ENCODE results near the gene CYP2W1.
A peak's percentile ranks its signal among the peaks of the same experiment; 100 is the strongest.
"Not testable (repeated sequence)": the region's sequence is repeated elsewhere in the genome, so short reads cannot be mapped to it uniquely, and the experiment has no call there.

Gene CYP2W1

DNA sequence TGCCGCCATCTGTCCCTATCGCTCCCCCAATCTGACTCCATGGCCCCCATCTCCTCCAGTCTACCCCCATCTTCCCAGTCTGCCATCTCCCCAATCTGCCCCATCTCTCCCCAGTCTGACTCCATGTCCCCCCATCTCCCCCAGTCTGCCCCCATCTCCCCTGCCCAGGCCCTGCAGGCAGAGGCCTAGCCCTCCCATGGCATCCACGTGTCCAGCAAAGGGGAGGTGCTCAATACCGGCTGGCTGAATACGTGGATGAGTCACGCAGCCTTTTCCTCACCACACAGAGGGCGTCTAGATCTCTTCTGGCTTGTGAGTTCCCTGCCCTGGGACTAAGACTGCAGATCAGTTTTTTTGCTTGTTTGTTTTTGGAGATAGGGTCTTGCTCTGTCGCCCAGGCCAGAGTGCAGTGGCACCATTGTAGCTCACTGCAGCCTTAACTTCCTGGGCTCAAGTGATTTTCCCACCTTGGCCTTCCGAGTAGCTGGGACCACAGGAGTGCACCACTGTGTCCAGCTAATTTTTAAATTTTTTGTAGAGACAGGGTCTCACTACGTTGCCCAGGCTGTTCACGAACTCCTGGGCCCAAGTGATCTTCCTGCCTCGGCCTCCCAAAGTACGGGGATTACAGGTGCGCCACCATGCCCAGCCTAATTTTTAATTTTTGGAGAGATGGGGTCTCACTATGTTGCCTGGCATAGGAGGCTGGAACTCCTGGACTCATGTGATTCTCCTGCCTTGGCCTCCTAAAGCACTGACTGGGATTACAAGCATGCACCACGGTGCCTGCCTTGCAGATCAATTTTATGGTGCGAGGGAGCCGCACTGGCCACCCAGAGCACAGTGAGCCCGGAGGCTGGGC, 46.0 kb downstream of the CYP2W1 start:
- peak; percentile 85 for DNase-seq (ENCODE audit: low spot score)

DNA sequence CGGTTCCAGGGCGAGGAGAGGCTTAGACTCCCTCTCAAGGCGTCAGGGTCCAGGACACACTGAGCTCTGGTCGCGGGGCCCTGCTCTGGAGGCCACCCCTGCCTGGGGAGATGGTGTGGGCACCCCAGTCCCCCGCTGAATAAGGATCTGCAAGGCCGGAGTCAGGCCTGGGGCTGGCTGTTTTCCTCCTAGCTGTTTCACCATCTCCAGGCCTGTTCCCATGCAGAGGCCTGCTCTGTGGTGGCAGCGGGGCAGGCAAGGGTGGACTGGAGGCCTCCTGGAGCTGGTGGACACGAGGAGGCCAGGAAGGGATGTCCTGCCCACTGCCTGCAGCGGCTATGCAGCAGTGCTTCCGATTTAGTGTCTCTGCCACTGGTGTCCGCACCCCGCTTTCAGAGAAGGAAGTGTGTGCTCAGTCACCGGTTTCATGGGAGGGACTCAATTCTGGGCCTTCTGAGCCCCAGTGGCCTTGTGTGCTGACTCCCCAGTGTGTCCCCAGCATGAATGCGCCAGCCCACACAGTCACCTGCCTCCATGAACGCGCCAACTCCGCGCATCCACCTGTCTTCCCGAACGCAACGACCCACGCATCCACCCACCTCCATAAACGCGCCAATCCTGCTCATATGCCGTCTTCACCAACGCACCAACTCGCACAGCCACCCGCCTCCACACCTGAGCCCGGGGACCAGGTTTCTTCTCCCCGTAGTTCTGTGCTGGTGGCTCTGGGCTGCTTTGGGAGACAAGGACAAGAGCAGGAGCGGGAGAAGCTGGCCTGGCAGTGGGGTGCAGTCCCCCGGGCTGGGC, 46.9 kb downstream of the CYP2W1 start:
- DNase-seq (ENCODE audit: low spot score), result peak; percentile 44

DNA sequence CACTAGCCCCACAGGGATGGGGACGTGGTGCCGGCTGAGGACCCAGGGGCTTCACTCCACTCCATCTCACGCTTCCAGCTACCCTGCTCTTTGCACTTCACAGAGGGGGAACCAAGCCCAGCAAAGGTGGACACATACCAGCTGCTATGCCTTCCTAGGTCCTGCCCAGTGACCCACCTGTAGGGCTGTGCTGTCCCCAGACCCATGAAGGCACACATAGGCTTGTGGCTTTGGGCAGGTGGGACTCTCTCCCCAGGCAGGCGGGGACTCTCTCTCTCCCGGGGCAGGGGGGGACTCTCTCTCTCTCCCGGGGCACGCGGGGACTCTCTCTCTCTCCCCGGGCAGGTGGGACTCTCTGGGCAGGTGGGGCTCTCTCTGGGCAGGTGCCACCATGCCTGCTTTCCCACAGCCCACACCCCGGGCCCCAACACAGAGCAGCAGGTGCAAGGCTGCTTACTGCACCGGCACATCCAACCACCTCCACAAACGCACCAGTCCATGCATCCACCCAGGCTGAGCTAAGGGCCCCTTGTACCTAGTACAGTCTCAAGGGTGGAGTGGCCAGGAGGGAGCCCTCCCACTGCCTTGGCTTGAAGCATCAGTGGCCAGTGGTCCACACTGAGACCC, 47.6 kb downstream of the CYP2W1 start:
- DNase-seq (ENCODE audit: low spot score), result no peak

DNA sequence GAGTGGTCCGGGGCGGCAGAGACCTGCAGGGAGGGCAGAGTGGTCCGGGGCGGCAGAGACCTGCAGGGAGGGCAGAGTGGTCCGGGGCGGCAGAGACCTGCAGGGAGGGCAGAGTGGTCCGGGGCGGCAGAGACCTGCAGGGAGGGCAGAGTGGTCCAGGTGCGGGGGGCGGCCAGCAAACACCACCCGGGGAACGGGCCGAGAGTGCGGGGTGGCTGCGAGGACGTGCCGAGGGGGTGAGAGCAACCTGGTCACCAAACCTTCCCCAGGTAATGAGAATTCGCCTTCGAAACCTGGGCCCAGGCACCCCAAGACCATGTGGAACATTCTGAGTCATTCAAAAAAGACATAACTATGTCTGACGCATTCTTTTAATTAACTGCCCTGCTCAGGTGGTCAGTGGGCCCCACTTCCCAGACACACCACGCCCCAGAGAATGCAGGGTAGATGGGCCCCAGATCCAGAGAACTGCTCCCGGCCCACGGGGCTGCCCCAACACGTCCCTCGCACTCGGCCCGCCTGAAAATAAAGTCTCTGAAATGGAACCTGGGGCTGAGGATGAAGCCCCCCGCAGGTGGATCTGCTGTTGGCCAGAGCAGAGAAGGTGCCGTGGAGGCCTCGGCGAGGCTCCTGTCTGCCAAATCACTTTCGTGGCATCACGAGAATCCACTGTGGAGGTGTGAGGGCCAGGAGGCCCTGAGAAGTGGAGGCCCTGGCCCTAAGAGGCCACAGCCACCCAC, 48.9 kb downstream of the CYP2W1 start:
- no peak for DNase-seq (ENCODE audit: low spot score)

DNA sequence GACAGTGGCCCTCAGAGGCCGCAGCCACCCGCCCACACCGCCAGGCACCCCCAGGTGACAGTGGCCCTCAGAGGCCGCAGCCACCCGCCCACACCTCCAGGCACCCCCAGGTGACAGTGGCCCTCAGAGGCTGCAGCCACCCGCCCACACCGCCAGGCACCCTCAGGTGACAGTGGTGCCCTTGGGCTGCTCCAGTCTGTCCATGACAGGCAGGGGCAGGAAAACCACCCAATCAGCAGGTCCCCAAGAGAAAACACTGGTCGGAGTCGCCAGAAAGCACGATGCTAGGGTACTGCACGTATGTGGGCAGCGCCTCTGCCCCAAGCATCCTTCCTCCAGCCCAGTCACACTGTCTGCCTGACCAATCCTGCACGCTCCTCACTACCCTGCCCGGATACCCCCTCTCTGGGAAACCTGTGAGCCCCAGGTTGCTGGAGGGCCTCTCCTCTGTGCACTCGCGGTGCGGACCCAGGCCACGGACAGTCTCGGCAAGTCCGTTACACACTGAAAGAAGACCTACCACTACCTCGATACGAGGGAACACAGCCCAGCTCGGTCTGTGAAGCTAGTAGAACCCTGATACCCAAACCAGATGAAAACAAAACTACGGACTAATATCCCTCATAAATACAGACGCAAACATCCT, 49.7 kb downstream of the CYP2W1 start:
- DNase-seq (ENCODE audit: low spot score), result no peak

DNA sequence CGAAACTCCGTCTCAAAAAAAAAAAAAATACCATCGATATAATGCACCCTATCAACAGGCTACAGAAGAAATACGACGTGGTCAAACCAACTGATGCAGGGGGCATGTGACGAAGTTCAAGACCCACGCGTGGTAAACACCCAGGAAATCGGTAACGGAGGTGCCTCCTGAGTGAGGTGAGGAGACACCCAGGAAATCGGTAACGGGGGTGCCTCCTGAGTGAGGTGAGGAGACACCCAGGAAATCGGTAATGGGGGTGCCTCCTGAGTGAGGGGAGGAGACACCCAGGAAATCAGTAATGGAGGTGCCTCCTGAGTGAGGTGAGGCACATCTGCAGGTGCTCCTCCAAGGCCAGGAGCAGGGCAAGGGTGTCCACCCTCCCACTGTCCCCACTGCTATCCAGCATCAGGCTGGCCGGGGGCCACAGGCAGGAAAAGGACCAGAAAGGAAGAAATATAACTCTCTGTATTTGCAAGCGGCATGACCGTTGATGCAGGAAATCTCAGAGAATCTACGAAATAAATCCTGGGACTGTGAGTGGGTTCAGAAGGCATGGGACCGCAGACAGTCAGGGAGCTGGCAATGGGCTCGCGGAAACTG, 50.7 kb downstream of the CYP2W1 start:
- no peak for DNase-seq (ENCODE audit: low spot score)

DNA sequence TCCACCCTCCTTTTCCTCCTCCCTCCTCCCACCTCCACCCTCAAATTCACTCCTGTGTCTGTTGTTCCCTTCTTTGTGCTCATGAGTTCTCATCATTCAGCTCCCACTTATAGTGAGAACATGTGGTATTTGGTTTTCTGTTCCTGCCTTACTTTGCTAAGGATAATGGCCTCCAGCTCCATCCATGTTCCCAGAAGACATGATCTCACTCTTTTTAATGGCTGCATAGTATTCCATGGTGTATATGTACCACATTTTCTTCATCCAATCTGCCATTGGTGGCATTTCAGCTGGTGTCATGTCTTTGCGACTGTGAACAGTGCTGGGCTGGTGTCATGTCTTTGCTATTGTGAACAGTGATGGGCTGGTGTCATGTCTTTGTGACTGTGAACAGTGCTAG, 51.8 kb downstream of the CYP2W1 start:
- DNase-seq (ENCODE audit: low spot score), result not testable (repeated sequence)

DNA sequence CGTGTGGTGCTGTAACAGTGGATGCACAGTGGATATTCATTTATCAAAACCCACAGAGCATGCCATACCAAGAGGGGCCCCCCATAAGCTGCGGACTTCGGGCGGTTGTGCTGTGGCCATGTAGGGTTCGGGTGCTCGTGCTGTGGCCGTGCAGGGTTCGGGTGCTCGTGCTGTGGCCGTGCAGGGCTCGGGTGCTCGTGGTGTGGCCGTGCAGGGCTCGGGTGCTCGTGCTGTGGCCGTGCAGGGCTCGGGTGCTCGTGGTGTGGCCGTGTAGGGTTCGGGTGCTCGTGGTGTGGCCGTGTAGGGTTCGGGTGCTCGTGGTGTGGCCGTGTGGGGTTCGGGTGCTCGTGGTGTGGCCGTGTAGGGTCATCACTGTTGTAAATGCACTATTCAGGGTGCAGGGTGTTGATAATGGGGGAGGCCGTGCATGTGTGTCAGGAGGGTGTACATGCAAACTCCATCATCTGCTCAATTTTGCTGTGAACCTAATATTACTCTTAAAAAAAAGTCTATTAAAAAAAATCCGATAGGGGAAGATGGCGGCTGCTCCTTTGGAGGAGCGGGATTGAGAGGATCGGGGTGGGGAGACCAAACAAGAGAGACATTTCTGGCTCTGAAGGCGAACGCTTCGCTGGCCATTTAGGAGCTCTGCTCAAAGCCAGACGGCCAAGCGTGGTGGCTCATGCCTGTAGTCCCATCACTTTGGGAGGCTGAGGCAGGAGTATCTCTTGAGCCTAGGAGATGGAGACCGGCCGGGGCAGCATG, 53.4 kb downstream of the CYP2W1 start:
- not testable (repeated sequence) for DNase-seq (ENCODE audit: low spot score)
